Transverse colon (tissue), 3 donors: ENCODE data around the gene ECHS1.

Experiments
- CTCF ChIP-seq, 5 experiments: fragments of 200-600 bp in 3 of 5; fragments of 450-650 bp in 2 of 5; sonication (generic) in 3 of 5; IDR thresholded peaks; 1 replicate in 2 of 5; 2 replicates in 3 of 5; pipeline ENCODE4 v1.5.1; 2016 to 2017; ENCODE audit warnings: antibody characterized with exemption in 5 of 5, inconsistent platforms in 3 of 5, mild to moderate bottlenecking in 2 of 5, moderate library complexity in 1 of 5
- EP300 ChIP-seq: sonication (generic); formaldehyde crosslinking; IDR thresholded peaks from one replicate; pipeline ENCODE4 v1.6.1; 2017; ENCODE audit warnings: antibody characterized with exemption, low read depth
- POLR2A ChIP-seq: fragments of 450-650 bp; IDR thresholded peaks from one replicate; pipeline ENCODE4 v1.6.1; 2016; ENCODE audit warnings: antibody characterized with exemption, mild to moderate bottlenecking, moderate library complexity

GRCh38 chr10:133315847-133316246, 57.3 kb downstream of the ECHS1 start:
- TF ChIP-seq EP300, result no peak
- no peak for TF ChIP-seq POLR2A
- TF ChIP-seq CTCF (IDR thresholded peaks at IDR 0.05), result no peak
